DOHH2 (cell line): ENCODE results near the gene PTPRN2.

ENCODE experiments used
- H3F3A ChIP-seq: fragments of 200-600 bp; sonication (generic), shearing (Covaris generic); 2 replicates; pipeline ENCODE4 v1.6.0; 2016; ENCODE audit warnings: antibody characterized with exemption, mild to moderate bottlenecking; ENCODE audit not compliant: control insufficient read depth, insufficient read depth
- H3K27ac ChIP-seq: fragments of 200-600 bp; sonication (generic); 2 replicates; pipeline ENCODE4 v1.5.1; 2014; ENCODE audit warnings: low read depth, mild to moderate bottlenecking, low read length, moderate library complexity
- H3K27me3 ChIP-seq: fragments of 200-600 bp; sonication (generic); 2 replicates; pipeline ENCODE4 v1.6.1; 2014; ENCODE audit warnings: mild to moderate bottlenecking, low read length, mixed read lengths; ENCODE audit not compliant: control insufficient read depth
- H3K36me3 ChIP-seq: fragments of 200-600 bp; sonication (generic); 2 replicates; pipeline ENCODE4 v1.6.1; 2014; ENCODE audit warnings: mild to moderate bottlenecking, low read length, moderate library complexity, mixed read lengths; ENCODE audit not compliant: control insufficient read depth
- H3K4me1 ChIP-seq: fragments of 200-600 bp; sonication (generic); 2 replicates; pipeline ENCODE4 v1.6.1; 2014; ENCODE audit warnings: mild to moderate bottlenecking, low read length, mixed read lengths; ENCODE audit not compliant: control insufficient read depth
- H3K4me2 ChIP-seq: fragments of 200-600 bp; sonication (generic); 2 replicates; pipeline ENCODE4 v1.6.0; 2014; ENCODE audit warnings: mild to moderate bottlenecking, low read length, moderate library complexity
- H3K4me3 ChIP-seq: fragments of 200-600 bp; sonication (generic); 2 replicates; pipeline ENCODE4 v1.5.1; 2014; ENCODE audit warnings: mild to moderate bottlenecking, low read length, mixed read lengths
- H3K79me2 ChIP-seq: fragments of 200-600 bp; sonication (generic); 2 replicates; pipeline ENCODE4 v1.6.1; 2014; ENCODE audit warnings: mild to moderate bottlenecking, low read length, mixed read lengths; ENCODE audit not compliant: control insufficient read depth
- H3K9me2 ChIP-seq: fragments of 200-600 bp; sonication (generic); replicated peaks from 2 replicates; pipeline ENCODE4 v1.6.1; 2014; ENCODE audit warnings: mild to moderate bottlenecking, low read length, mixed read lengths; ENCODE audit not compliant: control insufficient read depth
- H3K9me3 ChIP-seq: fragments of 200-600 bp; sonication (generic); 2 replicates; pipeline ENCODE4 v1.6.1; 2014; ENCODE audit warnings: antibody characterized with exemption, low read length, mixed read lengths; ENCODE audit not compliant: control insufficient read depth, insufficient read depth
- H4K20me1 ChIP-seq: fragments of 200-600 bp; sonication (generic); 2 replicates; pipeline ENCODE4 v1.6.0; 2014; ENCODE audit warnings: low read depth, mild to moderate bottlenecking, antibody characterized with exemption, low read length, moderate library complexity; ENCODE audit not compliant: control insufficient read depth, insufficient read depth
- CTCF ChIP-seq: fragments of 200-600 bp; sonication (generic); IDR thresholded peaks from one replicate; pipeline ENCODE4 v1.5.1; 2014; ENCODE audit warnings: antibody characterized with exemption, mild to moderate bottlenecking, low read depth, low read length; ENCODE audit not compliant: poor library complexity, severe bottlenecking
- EZH2phosphoT487 ChIP-seq: fragments of 200-600 bp; sonication (generic); IDR thresholded peaks from 2 replicates; pipeline ENCODE4 v1.6.1; 2017; ENCODE audit warnings: borderline replicate concordance, mild to moderate bottlenecking, antibody characterized with exemption, low read length, moderate library complexity, mixed read lengths

PTPRN2 gene

GRCh38 chr7:158520825-158521224 lies 66.8 kb downstream of the PTPRN2 start:
- H4K20me1 ChIP-seq, result no peaks in the 10 kb centered on the region
- no peaks in the 10 kb centered on the region for H3K79me2 ChIP-seq
- no peaks in the 10 kb centered on the region for H3K36me3 ChIP-seq
- H3F3A ChIP-seq, result peaks cover 5% of the 10 kb centered on the region
- no peak overlapping the region for H3K4me3 ChIP-seq
- peaks cover 28% of the 10 kb centered on the region for H3K9me3 ChIP-seq
- no peak overlapping the region for H3K27ac ChIP-seq
- H3K4me2 ChIP-seq, result no peak overlapping the region
- TF ChIP-seq EZH2phosphoT487 (no peak), CTCF (no peak)
- no peaks in the 10 kb centered on the region for H3K9me2 ChIP-seq
- H3K27me3 ChIP-seq, result no peaks in the 10 kb centered on the region
- H3K4me1 ChIP-seq, result no peaks in the 10 kb centered on the region

GRCh38 chr7:158519633-158520174 lies 67.9 kb downstream of the PTPRN2 start:
- Histone ChIP-seq H3K79me2 (no peaks in the 10 kb centered on the region), H4K20me1 (no peaks in the 10 kb centered on the region), H3K27ac (no peak overlapping the region), H3K4me1 (no peaks in the 10 kb centered on the region), H3K36me3 (no peaks in the 10 kb centered on the region), H3K4me3 (no peak overlapping the region), H3K9me2 (no peaks in the 10 kb centered on the region), H3K9me3 (peaks cover 28% of the 10 kb centered on the region), H3K4me2 (no peak overlapping the region), H3F3A (peaks cover 5% of the 10 kb centered on the region), H3K27me3 (no peaks in the 10 kb centered on the region)
- TF ChIP-seq CTCF, result no peak
- TF ChIP-seq EZH2phosphoT487, result no peak

GRCh38 chr7:158518980-158519632 lies 68.5 kb downstream of the PTPRN2 start:
- Histone ChIP-seq H3K9me3 (peaks cover 25% of the 10 kb centered on the region), H3K4me1 (no peaks in the 10 kb centered on the region), H3K4me2 (no peak overlapping the region), H3K79me2 (no peaks in the 10 kb centered on the region), H3K4me3 (no peak overlapping the region), H3K9me2 (no peaks in the 10 kb centered on the region), H3K27ac (no peak overlapping the region), H4K20me1 (no peaks in the 10 kb centered on the region), H3K36me3 (no peaks in the 10 kb centered on the region), H3K27me3 (no peaks in the 10 kb centered on the region), H3F3A (peaks cover 5% of the 10 kb centered on the region)
- TF ChIP-seq CTCF, result no peak
- TF ChIP-seq EZH2phosphoT487, result no peak
